ENCODE results near the gene CCDC110. TPM values are rescaled to one million over a fixed set of nuclear protein-coding genes. Genes with fewer than 3 reads are reported as not detected.
A peak's percentile ranks its signal among the peaks of the same experiment; 100 is the strongest.
"Not testable (repeated sequence)": the region's sequence is repeated elsewhere in the genome, so short reads cannot be mapped to it uniquely, and the experiment has no call there.

CCDC110 gene
- under 1 TPM; 0.10 to 0.26 TPM for total RNA-seq

DNA sequence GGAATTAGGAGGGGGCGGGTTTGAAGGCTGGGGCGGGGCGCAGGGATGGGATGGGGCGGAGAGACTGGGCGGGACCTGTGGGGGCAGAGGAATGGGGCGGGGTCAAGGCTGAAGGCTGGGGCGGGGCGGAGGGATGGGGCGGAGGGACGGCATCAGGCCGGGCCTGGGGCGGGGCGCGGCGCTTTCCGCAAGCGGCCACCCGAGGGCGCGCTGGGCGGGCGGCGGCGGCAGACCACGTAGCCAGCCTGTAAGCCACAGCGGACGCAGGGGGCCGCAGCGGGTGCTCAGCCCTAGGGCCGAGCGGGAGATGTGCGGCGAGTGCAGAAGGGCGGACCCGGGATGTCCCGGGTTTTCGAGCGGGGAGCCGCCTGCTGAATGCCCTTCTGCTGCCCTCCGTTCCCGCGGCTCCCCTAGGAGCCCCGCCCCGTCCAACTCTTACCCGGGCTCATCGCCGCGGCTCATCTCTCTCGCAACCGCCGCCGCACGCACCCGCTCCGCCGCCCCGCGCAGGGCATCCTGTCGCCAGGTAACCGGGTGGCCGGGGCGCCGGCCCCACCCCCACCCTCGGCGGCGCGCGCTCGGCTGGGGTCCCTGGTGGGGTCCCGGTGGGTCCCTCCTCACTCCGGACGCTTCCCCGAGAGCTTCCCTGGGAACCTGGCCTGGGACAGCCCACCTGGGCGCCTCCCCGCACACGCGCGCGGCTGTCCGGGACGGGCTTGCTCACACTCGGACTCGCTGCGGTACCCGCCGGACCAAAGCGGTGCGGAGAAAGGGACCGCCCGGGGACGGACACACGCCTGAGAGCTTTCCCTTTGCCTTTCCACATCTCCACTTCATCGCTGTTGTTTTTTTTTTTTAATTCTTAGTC, at the start of gene CCDC110:
CCDC110 (minus strand) TSS at position 499 of the 868 bp plus-strand sequence; CDS start at position 449, 50 bp downstream.
- Mint-ChIP-seq H3K4me3 (peak within 1 kb of the TSS; percentile 77), H3K36me3 (no peaks in the 10 kb centered on the region), H3K9me3 (no peaks in the 10 kb centered on the region), H3K27ac (no peak within 1 kb of the TSS), H3K27me3 (peaks cover 9% of the 10 kb centered on the region), H3K4me1 (ENCODE audit: low read depth) (peaks cover 4% of the 10 kb centered on the region)
- ChIA-PET CTCF (interaction anchor here (0.5 to 0.8 kb wide), 3 partner anchors 42 to 260 kb away, joined by 3 to 4 read pairs (median 3); no protein-coding TSS in a partner anchor), POLR2A (no interaction called here)
- DNase-seq = peak; percentile 94
- intact Hi-C loops (cut with micrococcal nuclease) = loop anchor here (1.0 to 10.0 kb wide), 9 partner anchors 46 to 1967 kb away; partner anchors contain the start of genes ANKRD37, CYP4V2, ING2 and SNX25

DNA sequence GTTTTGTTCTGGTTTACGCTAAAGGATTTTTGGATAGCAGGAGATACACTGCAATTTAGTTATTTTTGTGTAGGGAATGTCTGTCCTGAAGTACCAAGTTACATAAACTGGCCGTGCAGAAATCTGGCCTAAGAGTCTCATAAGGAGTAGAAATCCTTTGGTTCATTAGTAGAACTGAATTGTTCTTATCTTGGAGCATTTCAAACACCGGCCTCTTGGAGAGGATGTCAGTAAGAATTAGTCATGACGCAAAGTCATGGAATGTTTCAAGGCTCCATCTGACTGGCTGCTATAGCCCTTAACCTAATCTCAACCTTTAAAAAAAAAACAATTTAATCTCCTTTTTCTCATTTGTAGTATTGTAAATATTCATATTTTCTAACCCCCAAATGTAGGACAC, 48.6 kb upstream of the CCDC110 start:
- no peak for DNase-seq
- Mint-ChIP-seq H3K36me3 (no peaks in the 10 kb centered on the region), H3K4me1 (ENCODE audit: low read depth) (no peaks in the 10 kb centered on the region), H3K4me3 (no peak overlapping the region), H3K27me3 (peaks cover 14% of the 10 kb centered on the region), H3K27ac (no peak overlapping the region), H3K9me3 (no peaks in the 10 kb centered on the region)
- ChIA-PET POLR2A (no interaction called here), CTCF (no interaction called here)
- intact Hi-C loops (cut with micrococcal nuclease) = no loop called here

DNA sequence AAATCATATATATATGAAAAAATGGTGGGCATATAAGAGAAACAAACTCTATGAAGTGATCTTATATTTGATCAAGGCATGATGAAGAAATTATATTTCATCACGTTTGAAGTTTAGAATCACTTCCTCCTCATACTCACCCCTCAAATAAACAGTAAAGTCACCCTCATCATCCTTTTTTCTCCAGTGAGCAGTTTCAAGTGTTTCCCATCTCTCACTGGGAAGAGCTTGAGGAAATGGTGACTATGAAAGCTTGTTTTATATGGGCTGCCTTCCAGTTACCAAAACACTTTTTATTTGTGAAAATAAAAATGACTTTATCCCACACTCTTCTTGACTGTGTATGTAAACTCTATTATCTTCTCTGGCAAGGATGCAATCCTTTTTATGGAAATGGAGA, 47.0 kb upstream of the CCDC110 start:
- intact Hi-C loops (cut with micrococcal nuclease) = no loop called here
- ChIA-PET POLR2A (no interaction called here), CTCF (no interaction called here)
- Mint-ChIP-seq H3K27me3 (peaks cover 25% of the 10 kb centered on the region), H3K4me1 (ENCODE audit: low read depth) (peaks cover 10% of the 10 kb centered on the region), H3K27ac (no peak overlapping the region), H3K36me3 (no peaks in the 10 kb centered on the region), H3K4me3 (no peak overlapping the region), H3K9me3 (no peaks in the 10 kb centered on the region)
- no peak for DNase-seq

DNA sequence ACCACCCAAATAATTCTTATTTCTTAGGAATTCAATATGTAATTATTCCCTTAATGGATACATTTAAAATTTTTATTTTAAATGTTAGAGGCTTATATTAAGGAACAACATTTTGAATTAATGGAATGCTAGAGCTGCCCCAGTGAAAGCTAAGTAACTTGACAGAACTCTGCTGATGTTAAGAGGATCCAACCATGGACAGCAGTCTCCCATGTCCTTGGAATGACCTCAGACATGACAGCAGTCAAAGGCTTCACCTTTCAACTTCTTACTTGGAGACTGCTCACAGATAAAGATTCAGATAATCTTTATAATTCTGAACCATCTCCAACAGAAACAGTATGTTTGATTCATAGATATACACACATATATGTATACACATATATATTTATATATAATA, 46.5 kb upstream of the CCDC110 start:
- POLR2A ChIA-PET = no interaction called here
- H3K4me1 Mint-ChIP-seq (ENCODE audit: low read depth) = peaks cover 13% of the 10 kb centered on the region
- intact Hi-C loops (cut with micrococcal nuclease) = no loop called here
- no peaks in the 10 kb centered on the region for H3K9me3 Mint-ChIP-seq
- CTCF ChIA-PET = no interaction called here
- H3K4me3 Mint-ChIP-seq = no peak overlapping the region
- no peaks in the 10 kb centered on the region for H3K36me3 Mint-ChIP-seq
- DNase-seq = no peak
- H3K27ac Mint-ChIP-seq = no peak overlapping the region
- H3K27me3 Mint-ChIP-seq = peaks cover 28% of the 10 kb centered on the region

DNA sequence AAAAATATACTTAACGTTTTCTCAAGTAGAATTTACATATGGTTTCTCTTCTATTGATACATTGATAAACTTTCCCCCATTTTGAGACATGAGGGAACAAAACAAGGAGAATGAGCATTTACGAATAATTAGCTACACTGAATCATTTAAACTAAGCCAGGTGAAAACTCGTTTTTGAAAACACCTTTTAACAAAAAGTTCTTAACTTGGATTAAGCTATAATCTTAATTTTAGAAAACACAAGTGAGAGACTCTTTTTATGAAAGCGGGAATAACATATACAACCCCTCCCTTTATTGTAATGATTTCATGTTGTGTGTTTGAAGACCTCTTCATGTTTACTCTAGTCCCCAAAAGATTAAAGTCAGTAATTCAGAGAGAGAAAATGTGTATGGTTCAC, 43.7 kb upstream of the CCDC110 start:
- no peaks in the 10 kb centered on the region for H3K9me3 Mint-ChIP-seq
- H3K4me1 Mint-ChIP-seq (ENCODE audit: low read depth) = peaks cover 17% of the 10 kb centered on the region
- no peak overlapping the region for H3K27ac Mint-ChIP-seq
- DNase-seq = no peak
- ChIA-PET CTCF (no interaction called here), POLR2A (no interaction called here)
- H3K36me3 Mint-ChIP-seq = no peaks in the 10 kb centered on the region
- no peak overlapping the region for H3K4me3 Mint-ChIP-seq
- intact Hi-C loops (cut with micrococcal nuclease) = no loop called here
- H3K27me3 Mint-ChIP-seq = peaks cover 39% of the 10 kb centered on the region

DNA sequence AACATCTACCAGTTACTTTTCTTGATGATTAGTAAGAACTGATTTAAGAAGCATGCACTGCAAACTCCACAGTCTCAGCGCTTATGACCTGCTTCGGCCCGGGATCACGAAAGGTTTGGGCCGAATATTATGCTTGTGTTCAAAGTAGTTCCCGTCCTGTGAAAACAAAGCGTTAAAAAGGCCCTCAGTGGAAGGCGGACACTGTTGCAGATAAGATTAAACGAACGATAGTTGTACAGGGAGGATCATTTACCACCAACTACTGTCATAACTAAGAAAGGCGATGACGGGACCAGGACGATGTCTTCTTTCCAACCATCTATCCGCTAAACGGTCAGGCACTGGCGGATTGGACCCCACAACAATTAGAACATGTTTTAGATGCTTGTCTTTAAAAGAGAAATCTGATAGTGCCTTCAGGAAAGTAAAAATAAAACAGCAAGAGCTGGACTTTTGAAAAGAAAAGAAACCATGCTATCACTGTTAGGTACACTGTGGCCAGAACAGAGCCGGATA, 42.7 kb upstream of the CCDC110 start:
- H3K4me3 Mint-ChIP-seq = no peak overlapping the region
- no peaks in the 10 kb centered on the region for H3K9me3 Mint-ChIP-seq
- H3K36me3 Mint-ChIP-seq = no peaks in the 10 kb centered on the region
- DNase-seq = no peak
- H3K27ac Mint-ChIP-seq = no peak overlapping the region
- ChIA-PET POLR2A (no interaction called here), CTCF (interaction anchor here (0.7 to 1.3 kb wide), 2 partner anchors 42 to 83 kb away, joined by 3 to 4 read pairs; no protein-coding TSS in a partner anchor)
- peaks cover 43% of the 10 kb centered on the region for H3K27me3 Mint-ChIP-seq
- intact Hi-C loops (cut with micrococcal nuclease) = no loop called here
- H3K4me1 Mint-ChIP-seq (ENCODE audit: low read depth) = peaks cover 17% of the 10 kb centered on the region

DNA sequence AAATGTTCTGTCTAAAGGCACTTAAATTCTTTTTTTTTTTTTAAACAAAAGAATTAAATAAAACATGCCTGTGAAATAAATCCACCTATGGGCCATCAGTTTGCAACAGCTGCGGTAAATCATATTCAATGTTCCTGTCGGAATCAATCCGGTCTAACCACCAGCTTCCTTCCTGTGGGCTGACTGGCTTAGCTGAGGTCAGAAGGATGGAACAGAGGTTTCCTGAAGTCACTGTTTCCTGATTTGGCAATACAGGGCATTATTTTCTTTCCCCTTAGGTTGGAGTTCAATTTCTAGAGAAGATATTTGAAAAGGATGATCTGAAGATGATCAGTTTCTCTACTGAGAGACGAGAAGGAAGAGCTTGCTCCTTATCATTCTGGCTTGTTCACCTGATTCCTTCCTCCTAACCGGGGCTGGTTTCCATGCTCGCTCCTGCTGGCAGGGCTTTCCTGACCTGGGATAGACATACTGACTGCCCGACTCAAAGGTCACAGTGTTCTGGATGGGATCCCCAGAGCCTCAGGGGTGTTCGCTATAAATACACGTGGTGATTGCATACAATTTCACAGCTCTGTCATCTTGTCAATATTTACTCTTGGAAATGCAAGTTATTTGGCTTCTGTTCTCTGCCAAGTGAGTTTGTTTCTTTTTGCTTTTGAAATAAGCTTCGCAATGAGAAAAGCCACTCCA, 42.1 kb upstream of the CCDC110 start:
- DNase-seq = peak; percentile 22
- Mint-ChIP-seq H3K4me1 (ENCODE audit: low read depth) (peaks cover 17% of the 10 kb centered on the region), H3K4me3 (no peak overlapping the region), H3K27me3 (peaks cover 43% of the 10 kb centered on the region), H3K27ac (no peak overlapping the region), H3K9me3 (no peaks in the 10 kb centered on the region), H3K36me3 (no peaks in the 10 kb centered on the region)
- ChIA-PET POLR2A (no interaction called here), CTCF (interaction anchor here (0.7 to 1.3 kb wide), 2 partner anchors 42 to 84 kb away, joined by 3 to 4 read pairs; no protein-coding TSS in a partner anchor)
- intact Hi-C loops (cut with micrococcal nuclease) = no loop called here

DNA sequence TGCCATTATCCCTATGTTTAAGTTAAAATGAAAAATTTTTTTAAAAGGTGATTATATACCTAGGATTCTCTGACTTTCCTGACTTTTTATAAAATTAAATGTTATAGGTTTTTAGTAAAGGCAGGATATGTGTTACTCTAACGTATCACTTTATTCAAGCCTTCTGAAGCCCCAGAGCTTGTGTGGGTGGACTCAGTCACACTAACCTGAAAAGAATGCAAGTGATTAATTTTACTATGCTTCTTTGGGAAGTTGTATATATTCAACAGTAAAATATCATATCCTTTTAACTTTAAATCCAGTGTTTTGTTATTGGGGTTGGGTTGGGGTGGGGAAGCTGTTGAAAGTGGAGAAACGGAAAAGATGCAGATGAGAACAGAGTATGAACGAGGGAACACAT, 41.0 kb upstream of the CCDC110 start:
- H3K27ac Mint-ChIP-seq = no peak overlapping the region
- peaks cover 17% of the 10 kb centered on the region for H3K4me1 Mint-ChIP-seq (ENCODE audit: low read depth)
- peaks cover 46% of the 10 kb centered on the region for H3K27me3 Mint-ChIP-seq
- intact Hi-C loops (cut with micrococcal nuclease) = no loop called here
- ChIA-PET POLR2A (no interaction called here), CTCF (no interaction called here)
- no peaks in the 10 kb centered on the region for H3K36me3 Mint-ChIP-seq
- H3K9me3 Mint-ChIP-seq = no peaks in the 10 kb centered on the region
- H3K4me3 Mint-ChIP-seq = no peak overlapping the region
- no peak for DNase-seq

DNA sequence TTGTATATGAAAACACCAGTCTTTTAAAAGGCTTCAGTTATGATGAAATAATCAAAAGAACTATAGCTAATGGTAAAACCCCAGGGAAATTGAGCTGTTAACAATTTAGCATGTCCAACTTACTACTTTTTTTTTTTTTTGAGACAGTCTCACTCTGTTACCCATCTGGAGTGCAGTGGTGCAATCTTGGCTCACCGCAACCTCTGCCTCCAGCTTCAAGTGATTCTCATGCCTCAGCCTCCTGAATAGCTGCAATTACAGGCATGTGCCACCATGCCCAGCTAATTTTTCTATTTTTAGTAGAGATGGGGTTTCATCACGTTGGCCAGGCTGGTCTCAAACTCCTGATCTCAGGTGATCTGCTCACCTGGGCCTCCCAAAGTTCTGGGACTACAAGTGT, 39.7 kb upstream of the CCDC110 start:
- H3K9me3 Mint-ChIP-seq; POLR2A ChIA-PET; intact Hi-C loops (cut with micrococcal nuclease); DNase-seq; H3K36me3 Mint-ChIP-seq; H3K4me3 Mint-ChIP-seq; H3K27ac Mint-ChIP-seq: not testable (repeated sequence)
- CTCF ChIA-PET = interaction anchor here (0.6 kb wide), 1 partner anchor 83 kb away, joined by 5 read pairs; no protein-coding TSS in a partner anchor
- H3K4me1 Mint-ChIP-seq (ENCODE audit: low read depth) = peaks cover 17% of the 10 kb centered on the region
- H3K27me3 Mint-ChIP-seq = peaks cover 41% of the 10 kb centered on the region

DNA sequence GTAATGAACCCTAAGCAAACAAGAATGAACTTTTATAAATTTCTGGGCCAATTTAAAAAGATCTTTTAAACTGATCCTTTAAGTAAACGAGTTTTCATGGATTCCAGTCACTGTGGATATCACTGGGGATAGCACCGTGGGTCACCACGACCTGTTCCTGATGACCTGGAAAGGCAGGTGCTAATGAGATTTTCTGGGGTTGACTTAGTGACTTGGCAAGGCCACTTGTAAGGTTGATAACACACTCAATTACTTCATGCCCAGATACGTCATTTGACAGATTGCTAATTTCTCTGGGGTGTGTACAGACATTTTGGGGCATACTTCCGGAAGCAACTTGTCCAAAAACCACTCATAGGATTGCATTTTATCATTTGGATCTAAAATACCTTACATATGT, 39.3 kb upstream of the CCDC110 start:
- Mint-ChIP-seq H3K27me3 (peaks cover 44% of the 10 kb centered on the region), H3K36me3 (no peaks in the 10 kb centered on the region), H3K4me1 (ENCODE audit: low read depth) (peaks cover 17% of the 10 kb centered on the region), H3K27ac (no peak overlapping the region), H3K9me3 (no peaks in the 10 kb centered on the region), H3K4me3 (no peak overlapping the region)
- ChIA-PET CTCF (interaction anchor here (0.6 kb wide), 1 partner anchor 84 kb away, joined by 5 read pairs; no protein-coding TSS in a partner anchor), POLR2A (no interaction called here)
- DNase-seq = no peak
- intact Hi-C loops (cut with micrococcal nuclease) = no loop called here

DNA sequence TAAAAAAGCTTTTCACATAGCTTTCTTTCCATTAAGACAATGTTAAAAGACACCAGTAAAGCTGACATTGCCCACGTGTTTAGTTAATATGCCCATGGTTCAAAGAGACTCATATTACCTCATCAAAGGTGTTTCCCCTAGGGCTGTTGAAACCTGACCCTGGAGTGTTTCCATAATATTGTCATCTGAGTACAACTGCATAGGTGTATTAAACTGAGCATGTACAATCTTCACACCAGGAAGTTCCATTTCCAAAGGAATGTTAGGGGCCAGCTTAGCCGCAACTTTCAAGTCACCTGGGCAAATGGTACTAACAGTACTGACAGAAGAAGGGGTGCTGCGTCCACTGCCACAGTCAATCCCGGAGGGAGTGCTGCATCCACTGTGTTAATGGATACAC, 36.6 kb upstream of the CCDC110 start:
- intact Hi-C loops (cut with micrococcal nuclease) = no loop called here
- Mint-ChIP-seq H3K4me3 (no peak overlapping the region), H3K9me3 (no peaks in the 10 kb centered on the region), H3K36me3 (no peaks in the 10 kb centered on the region), H3K27ac (no peak overlapping the region), H3K4me1 (ENCODE audit: low read depth) (peaks cover 4% of the 10 kb centered on the region), H3K27me3 (peaks cover 29% of the 10 kb centered on the region)
- no peak for DNase-seq
- CTCF ChIA-PET = interaction anchor here (1.1 kb wide), 1 partner anchor 90 kb away, joined by 3 read pairs; no protein-coding TSS in a partner anchor
- POLR2A ChIA-PET = no interaction called here

DNA sequence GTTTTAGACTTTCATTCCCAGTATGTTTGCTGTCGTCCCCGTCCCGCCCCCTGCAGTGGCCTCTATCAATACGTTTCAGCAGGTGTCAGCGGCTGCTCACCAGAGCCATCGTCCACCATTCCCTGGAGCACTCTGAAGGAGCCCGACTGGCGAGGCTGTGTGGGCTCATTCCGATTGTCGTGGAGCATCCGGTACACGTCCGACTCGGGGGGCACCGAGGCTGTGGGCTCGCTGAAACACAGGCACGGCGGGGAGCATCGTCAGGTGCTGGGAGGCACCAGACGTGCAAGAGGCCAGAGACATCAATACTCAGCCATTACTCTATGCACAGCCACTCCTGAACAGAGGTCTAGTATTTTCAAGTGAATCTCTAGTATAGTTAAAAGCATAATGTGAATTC, 34.9 kb upstream of the CCDC110 start:
- no peaks in the 10 kb centered on the region for H3K4me1 Mint-ChIP-seq (ENCODE audit: low read depth)
- no peak for DNase-seq
- H3K4me3 Mint-ChIP-seq = no peak overlapping the region
- no peak overlapping the region for H3K27ac Mint-ChIP-seq
- intact Hi-C loops (cut with micrococcal nuclease) = no loop called here
- ChIA-PET POLR2A (no interaction called here), CTCF (no interaction called here)
- peaks cover 20% of the 10 kb centered on the region for H3K27me3 Mint-ChIP-seq
- no peaks in the 10 kb centered on the region for H3K9me3 Mint-ChIP-seq
- H3K36me3 Mint-ChIP-seq = no peaks in the 10 kb centered on the region

Measured in activated CD4-positive, alpha-beta memory T cell treated with anti-CD3 and anti-CD28 coated beads for 36 hours (primary cell).